SU-DHL-6 (cell line): ENCODE results near the gene GMDS.

Source experiments
- H2AFZ ChIP-seq: fragments of 200-600 bp; sonication (generic); 2 replicates; pipeline ENCODE4 v1.6.1; 2014; ENCODE audit warnings: low read depth, mild to moderate bottlenecking, moderate library complexity, mixed read lengths, antibody characterized with exemption, low read length; ENCODE audit not compliant: severe bottlenecking
- H3F3A ChIP-seq: fragments of 200-600 bp; shearing (Covaris generic); 2 replicates; pipeline ENCODE4 v1.6.0; 2016; ENCODE audit warnings: antibody characterized with exemption, mild to moderate bottlenecking; ENCODE audit not compliant: insufficient read depth
- H3K27ac ChIP-seq: fragments of 200-600 bp; sonication (generic); 2 replicates; pipeline ENCODE4 v1.5.1; 2016; ENCODE audit warnings: low read depth, mild to moderate bottlenecking, low read length, moderate library complexity, mixed read lengths
- H3K27me3 ChIP-seq: fragments of 200-600 bp; sonication (generic), shearing (Covaris generic); 2 replicates; pipeline ENCODE4 v1.6.0; 2014; ENCODE audit warnings: mild to moderate bottlenecking, low read length
- H3K36me3 ChIP-seq: fragments of 200-600 bp; sonication (generic); 2 replicates; pipeline ENCODE4 v1.6.1; 2014; ENCODE audit warnings: mild to moderate bottlenecking, low read length, mixed read lengths
- H3K4me2 ChIP-seq: fragments of 300-600, 200-600 bp; shearing (Covaris generic), sonication (generic); 2 replicates; pipeline ENCODE4 v1.6.0; 2014; ENCODE audit warnings: low read length, low read depth, mild to moderate bottlenecking; ENCODE audit not compliant: poor library complexity, severe bottlenecking
- H3K4me3 ChIP-seq: fragments of 200-600 bp; sonication (generic); 2 replicates; pipeline ENCODE4 v1.5.1; 2014; ENCODE audit warnings: antibody characterized with exemption, low read length, mild to moderate bottlenecking, mixed read lengths; ENCODE audit not compliant: insufficient read depth, poor library complexity, severe bottlenecking
- H3K79me2 ChIP-seq: fragments of 200-600 bp; sonication (generic); 2 replicates; pipeline ENCODE4 v1.6.1; 2014; ENCODE audit warnings: mild to moderate bottlenecking, low read length, moderate library complexity; ENCODE audit not compliant: insufficient read depth
- H3K9ac ChIP-seq: fragments of 200-600 bp; sonication (generic); 2 replicates; pipeline ENCODE4 v1.7.0; 2014; ENCODE audit warnings: mild to moderate bottlenecking, low read length
- H3K9me2 ChIP-seq: fragments of 200-600 bp; sonication (generic); replicated peaks from 2 replicates; pipeline ENCODE4 v1.6.1; 2014; ENCODE audit warnings: low read length; ENCODE audit not compliant: insufficient read depth
- H3K9me3 ChIP-seq: fragments of 200-600 bp; sonication (generic); 2 replicates; pipeline ENCODE4 v1.6.1; 2014; ENCODE audit warnings: low read length, mixed read lengths; ENCODE audit not compliant: insufficient read depth
- H4K20me1 ChIP-seq: fragments of 200-600 bp; sonication (generic); 2 replicates; pipeline ENCODE4 v1.6.1; 2014; ENCODE audit warnings: low read depth, mild to moderate bottlenecking, antibody characterized with exemption, low read length, moderate library complexity, mixed read lengths
- CTCF ChIP-seq: fragments of 200-600 bp; sonication (generic); IDR thresholded peaks from one replicate; pipeline ENCODE4 v1.5.1; 2017; ENCODE audit warnings: antibody characterized with exemption, mild to moderate bottlenecking, low read length, moderate library complexity; ENCODE audit not compliant: insufficient read depth, poor library complexity, severe bottlenecking
- EZH2phosphoT487 ChIP-seq: fragments of 200-600 bp; sonication (generic), shearing (Covaris generic); conservative IDR thresholded peaks from 2 replicates; pipeline ENCODE4 v1.6.1; 2018; ENCODE audit warnings: mild to moderate bottlenecking, antibody characterized with exemption, low read length, moderate library complexity, mixed read lengths

GMDS gene

DNA sequence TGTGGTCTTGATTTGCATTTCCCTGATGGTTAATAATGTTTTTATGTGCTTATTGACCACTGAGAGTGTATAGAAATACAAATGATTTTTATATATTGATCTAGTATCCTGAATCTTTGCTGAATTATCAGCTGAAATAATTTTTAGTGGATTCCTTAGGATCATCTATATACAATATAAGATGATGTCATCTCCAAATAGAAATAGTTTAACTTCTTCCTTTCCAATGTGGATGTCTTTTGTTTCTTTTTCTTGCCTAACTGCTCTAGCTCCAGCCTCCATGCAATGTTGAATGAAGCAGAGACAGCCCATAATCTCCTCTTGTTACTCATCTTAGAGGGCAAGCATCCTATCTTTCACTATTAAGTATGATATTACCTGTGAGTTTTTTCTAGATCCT is 226.4 kb downstream of the GMDS start:
- Histone ChIP-seq H3K9me2 (no peaks in the 10 kb centered on the region), H3K9ac (no peak overlapping the region), H2AFZ (no peak overlapping the region), H3K4me3 (no peak overlapping the region), H3K27ac (no peak overlapping the region), H3F3A (no peaks in the 10 kb centered on the region), H3K9me3 (no peaks in the 10 kb centered on the region), H3K4me2 (no peak overlapping the region), H3K36me3 (no peaks in the 10 kb centered on the region), H3K27me3 (no peaks in the 10 kb centered on the region), H4K20me1 (no peaks in the 10 kb centered on the region), H3K79me2 (no peaks in the 10 kb centered on the region)
- TF ChIP-seq CTCF (no peak), EZH2phosphoT487 (no peak)

GRCh38 chr6:2016040-2016439 is 229.4 kb downstream of the GMDS start:
- no peak overlapping the region for H3K27ac ChIP-seq
- no peaks in the 10 kb centered on the region for H3K9me3 ChIP-seq
- no peaks in the 10 kb centered on the region for H3F3A ChIP-seq
- H3K36me3 ChIP-seq: no peaks in the 10 kb centered on the region
- TF ChIP-seq EZH2phosphoT487: no peak
- no peak for TF ChIP-seq CTCF
- H3K79me2 ChIP-seq: no peaks in the 10 kb centered on the region
- H3K27me3 ChIP-seq: no peaks in the 10 kb centered on the region
- no peak overlapping the region for H3K4me2 ChIP-seq
- H4K20me1 ChIP-seq: no peaks in the 10 kb centered on the region
- no peaks in the 10 kb centered on the region for H3K9me2 ChIP-seq
- H2AFZ ChIP-seq: no peak overlapping the region
- no peak overlapping the region for H3K4me3 ChIP-seq
- no peak overlapping the region for H3K9ac ChIP-seq

- no peaks in the 10 kb centered on the region for H3K9me3 ChIP-seq
- no peak for TF ChIP-seq CTCF
- TF ChIP-seq EZH2phosphoT487: no peak
- H4K20me1 ChIP-seq: no peaks in the 10 kb centered on the region; the same call in 1 of the 2 replicates
- no peaks in the 10 kb centered on the region for H3K79me2 ChIP-seq
- H3K4me2 ChIP-seq: no peak overlapping the region
- no peak overlapping the region for H3K9ac ChIP-seq
- H3K9me2 ChIP-seq: no peaks in the 10 kb centered on the region
- no peak overlapping the region for H2AFZ ChIP-seq
- no peak overlapping the region for H3K4me3 ChIP-seq
- H3K27ac ChIP-seq: no peak overlapping the region
- H3K36me3 ChIP-seq: no peaks in the 10 kb centered on the region
- no peaks in the 10 kb centered on the region for H3F3A ChIP-seq
- H3K27me3 ChIP-seq: no peaks in the 10 kb centered on the region
Observed at GRCh38 chr6:2008383-2008976, 236.9 kb downstream of the GMDS start.
